ENCODE results near the gene ITGB3. TPM values are rescaled to one million over a fixed set of nuclear protein-coding genes. Genes with fewer than 3 reads are reported as not detected.

Gene ITGB3
- total RNA-seq, 1 experiment from 2014 or later = not detected

DNA sequence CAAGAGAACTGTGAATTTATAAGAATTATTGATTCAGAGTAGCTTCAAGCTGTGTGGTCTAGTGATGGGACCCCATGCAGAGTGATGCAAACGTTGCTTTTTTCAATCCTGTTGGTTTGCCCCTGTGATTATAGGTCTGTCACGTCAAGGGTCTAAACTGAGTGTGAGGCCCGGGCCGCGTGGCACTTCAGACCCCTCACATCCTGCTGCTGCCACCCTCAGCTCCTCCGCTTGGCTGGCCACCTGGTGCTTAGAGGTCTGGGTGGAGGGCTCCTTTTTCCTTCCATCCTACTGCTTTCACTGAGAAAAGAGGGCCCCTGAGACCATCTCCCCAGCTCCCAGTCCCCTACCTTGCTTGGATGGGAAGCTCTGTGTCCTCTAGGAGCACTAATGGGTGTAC lies 32.5 kb upstream of the ITGB3 start:
- Histone ChIP-seq H3K9me3 (ENCODE audit: control insufficient read depth in 1 of 2, insufficient read depth in 1 of 2, low read depth in 1 of 2, low read length in 2 of 2) (no peaks in the 10 kb centered on the region; a peak in 1 of 4 replicates), H2AFZ (ENCODE audit: low read depth, low read length, poor library complexity, severe bottlenecking) (no peak overlapping the region), H3K9me2 (ENCODE audit: insufficient read depth) (no peaks in the 10 kb centered on the region), H3K79me2 (ENCODE audit: insufficient read depth, low read length) (no peaks in the 10 kb centered on the region), H4K20me1 (ENCODE audit: insufficient read depth) (no peaks in the 10 kb centered on the region), H3K27me3 (ENCODE audit: insufficient read depth, low read length) (no peaks in the 10 kb centered on the region), H3K27ac (ENCODE audit: low read depth, low read length) (no peak overlapping the region), H3K4me3 (replicated peaks in 1 of 2; ENCODE audit: low read depth in 1 of 2, low read length in 2 of 2) (no peak overlapping the region), H3K4me1 (ENCODE audit: control insufficient read depth in 1 of 2, insufficient read depth in 2 of 2, low read length in 2 of 2) (peaks cover 7 to 14% of the 10 kb centered on the region in 2 experiments), H3K9ac (ENCODE audit: low read length) (no peak overlapping the region), H3K4me2 (ENCODE audit: low read length) (no peak overlapping the region), H3K36me3 (ENCODE audit: control insufficient read depth in 1 of 2, insufficient read depth in 2 of 2, low read length in 2 of 2) (no peaks in the 10 kb centered on the region)
- no TSS peak for BruUV-seq (replicated peaks)
- ATAC-seq (no peak), DNase-seq (ENCODE audit: low read depth, low spot score) (no peak)
- intact Hi-C loops (cut with micrococcal nuclease) = no loop called here
- ChIA-PET RAD21 (ENCODE audit: low non-redundant PET in 1 of 2, low total read pairs in 2 of 2, uncharacterized antibody in 2 of 2, unreplicated experiment in 2 of 2) (no interaction called here), CTCF (no interaction called here), POLR2A (no interaction called here)
- TF ChIP-seq EZH2phosphoT487 (IDR thresholded peaks at IDR 0.05; ENCODE audit: borderline replicate concordance) = no peak
- TF ChIP-seq, protein P1, sequence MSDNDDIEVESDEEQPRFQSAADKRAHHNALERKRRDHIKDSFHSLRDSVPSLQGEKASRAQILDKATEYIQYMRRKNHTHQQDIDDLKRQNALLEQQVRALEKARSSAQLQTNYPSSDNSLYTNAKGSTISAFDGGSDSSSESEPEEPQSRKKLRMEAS (IDR thresholded peaks at IDR 0.05) = no peak
- TF ChIP-seq EZH2 (IDR thresholded peaks at IDR 0.05) = no peak
- TF ChIP-seq ZNF274 (IDR thresholded peaks at IDR 0.05; ENCODE audit: low read depth, low read length) = no peak
- no peak for TF ChIP-seq EGR1 (IDR thresholded peaks at IDR 0.05; ENCODE audit: low read depth)
- no peak for TF ChIP-seq TCF7L2 (IDR thresholded peaks at IDR 0.05; ENCODE audit: borderline replicate concordance, extremely low read depth, insufficient read depth, insufficient read length)
- TF ChIP-seq YY1 (IDR thresholded peaks at IDR 0.05; ENCODE audit: extremely low read depth, insufficient replicate concordance, low read depth, low read length) = no peak
- TF ChIP-seq POLR2A (IDR thresholded peaks at IDR 0.05; ENCODE audit: borderline replicate concordance, extremely low read depth, insufficient read depth, insufficient read length) = no peak
- TF ChIP-seq SIN3A (IDR thresholded peaks at IDR 0.05; ENCODE audit: low read depth) = no peak
- TF ChIP-seq ZFX (IDR thresholded peaks at IDR 0.05) = no peak
- no peak for TF ChIP-seq CEBPB (IDR thresholded peaks at IDR 0.05; ENCODE audit: low read depth)
- no peak for TF ChIP-seq SP1 (IDR thresholded peaks at IDR 0.05; ENCODE audit: low read depth)

DNA sequence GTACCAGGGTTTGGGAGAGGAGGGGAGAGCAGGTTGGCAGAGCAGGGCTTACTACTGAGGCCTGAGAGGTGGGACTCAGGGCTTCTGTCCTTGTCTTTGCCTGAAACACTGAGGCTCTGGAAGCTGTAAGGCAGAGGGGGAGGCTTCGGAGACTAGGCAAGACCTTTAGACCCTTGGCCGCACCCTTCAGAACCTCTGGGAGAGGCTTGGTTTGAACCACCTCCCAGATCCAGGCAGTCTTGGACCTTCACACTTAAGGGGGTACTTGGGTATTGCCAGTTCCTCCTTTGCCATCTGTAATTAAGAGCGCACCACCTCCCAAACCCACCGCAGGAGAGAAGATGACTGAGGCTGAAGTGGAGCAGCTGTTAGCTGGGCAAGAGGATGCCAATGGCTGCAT lies 31.6 kb upstream of the ITGB3 start:
- no peaks in the 10 kb centered on the region for H3K36me3 ChIP-seq (ENCODE audit: control insufficient read depth in 1 of 2, insufficient read depth in 2 of 2, low read length in 2 of 2)
- no peak overlapping the region for H3K27ac ChIP-seq (ENCODE audit: low read depth, low read length)
- no peak overlapping the region for H2AFZ ChIP-seq (ENCODE audit: low read depth, low read length, poor library complexity, severe bottlenecking)
- no peak overlapping the region for H3K9ac ChIP-seq (ENCODE audit: low read length)
- no peaks in the 10 kb centered on the region for H3K27me3 ChIP-seq (ENCODE audit: insufficient read depth, low read length)
- H3K4me3 ChIP-seq (replicated peaks in 1 of 2; ENCODE audit: low read depth in 1 of 2, low read length in 2 of 2) = no peak overlapping the region
- no peaks in the 10 kb centered on the region for H3K9me2 ChIP-seq (ENCODE audit: insufficient read depth)
- no peak for DNase-seq (ENCODE audit: low read depth, low spot score)
- intact Hi-C loops (cut with micrococcal nuclease) = no loop called here
- peaks cover 0 to 5% of the 10 kb centered on the region in 2 experiments; a peak in 1 of 4 replicates for H3K9me3 ChIP-seq (ENCODE audit: control insufficient read depth in 1 of 2, insufficient read depth in 1 of 2, low read depth in 1 of 2, low read length in 2 of 2)
- no peak overlapping the region for H3K4me2 ChIP-seq (ENCODE audit: low read length)
- ChIA-PET POLR2A (no interaction called here), RAD21 (ENCODE audit: low non-redundant PET in 1 of 2, low total read pairs in 2 of 2, uncharacterized antibody in 2 of 2, unreplicated experiment in 2 of 2) (no interaction called here), CTCF (no interaction called here)
- ATAC-seq = no peak
- no peaks in the 10 kb centered on the region for H4K20me1 ChIP-seq (ENCODE audit: insufficient read depth)
- no peaks in the 10 kb centered on the region for H3K79me2 ChIP-seq (ENCODE audit: insufficient read depth, low read length)
- TF ChIP-seq ZFX (IDR thresholded peaks at IDR 0.05) = no peak
- TF ChIP-seq EZH2phosphoT487 (IDR thresholded peaks at IDR 0.05; ENCODE audit: borderline replicate concordance) = no peak
- TF ChIP-seq, protein P1 (IDR thresholded peaks at IDR 0.05) = no peak
- no peak for TF ChIP-seq POLR2AphosphoS5 (IDR thresholded peaks at IDR 0.05; ENCODE audit: low read depth, low read length)
- BruUV-seq (replicated peaks) = no TSS peak
- H3K4me1 ChIP-seq (ENCODE audit: control insufficient read depth in 1 of 2, insufficient read depth in 2 of 2, low read length in 2 of 2) = peaks cover 7 to 16% of the 10 kb centered on the region in 2 experiments

All from HCT116 (cell line).